Epidermal melanocyte (primary cell): ENCODE data around the gene PHC1.

ENCODE experiments used
- DNase-seq: peaks from one replicate; pipeline ENCODE4 v3.0.0; 2011; ENCODE audit warnings: low spot score; ENCODE audit not compliant: insufficient read length

PHC1 gene

GRCh38 chr12:8949342-8950220, 35.3 kb downstream of the PHC1 start, which contains the start of gene M6PR:
Gene M6PR (minus strand): TSS chr12:8949645. CDS start chr12:8946404, 3,241 bp downstream.
- peak; percentile 96 for DNase-seq

GRCh38 chr12:8950221-8950527, 35.9 kb downstream of the PHC1 start:
- no peak for DNase-seq

- DNase-seq: no peak
Observed at GRCh38 chr12:8950702-8951478, 36.6 kb downstream of the PHC1 start.

- no peak for DNase-seq
Observed at GRCh38 chr12:8951744-8952143, 37.4 kb downstream of the PHC1 start.

- no peak for DNase-seq
Observed at GRCh38 chr12:8953773-8954402, 39.6 kb downstream of the PHC1 start.

DNA sequence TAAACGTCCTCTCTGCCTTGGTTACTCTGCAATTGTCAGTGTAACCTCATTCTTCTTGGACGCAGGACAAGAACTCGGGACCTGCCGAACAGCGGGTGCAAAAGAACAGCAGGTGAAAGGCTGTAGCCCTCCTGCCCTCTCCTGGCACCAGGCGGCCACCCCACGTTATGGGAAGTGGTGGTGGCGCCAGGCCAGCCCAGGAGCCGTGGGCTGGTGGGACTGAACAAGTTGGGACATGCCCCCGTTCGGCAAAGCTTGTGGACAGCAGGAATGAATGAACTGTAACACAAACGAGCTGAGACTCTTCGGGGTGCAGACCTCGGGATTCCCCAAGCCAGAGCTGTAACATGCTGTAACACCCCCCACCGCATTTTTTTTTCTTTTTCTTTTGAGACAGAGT, 41.8 kb downstream of the PHC1 start:
- DNase-seq: no peak

GRCh38 chr12:8956772-8957171, 42.5 kb downstream of the PHC1 start:
- no peak for DNase-seq

GRCh38 chr12:8957561-8957960, 43.3 kb downstream of the PHC1 start:
- DNase-seq: no peak

DNA sequence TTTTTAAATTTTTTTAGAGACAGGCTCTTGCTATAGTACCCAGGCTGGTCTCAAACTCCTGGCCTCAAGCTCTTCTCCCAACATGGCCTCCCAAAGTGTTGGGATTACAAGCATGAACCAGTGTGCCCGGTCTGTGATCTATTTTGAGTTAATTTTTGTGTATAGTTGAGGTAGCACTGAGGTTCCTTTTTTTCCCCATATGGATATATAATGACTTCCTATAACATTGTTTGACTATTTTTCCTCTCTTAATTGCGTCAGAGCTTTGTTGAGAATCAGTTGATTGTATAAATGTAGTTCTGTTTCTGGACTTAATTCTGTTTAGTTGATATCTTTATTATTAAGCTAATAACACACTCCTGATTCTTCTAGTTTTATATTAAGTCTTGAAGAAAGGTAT, 43.8 kb downstream of the PHC1 start:
- no peak for DNase-seq

GRCh38 chr12:8960176-8960575, 45.9 kb downstream of the PHC1 start:
- DNase-seq: no peak

DNA sequence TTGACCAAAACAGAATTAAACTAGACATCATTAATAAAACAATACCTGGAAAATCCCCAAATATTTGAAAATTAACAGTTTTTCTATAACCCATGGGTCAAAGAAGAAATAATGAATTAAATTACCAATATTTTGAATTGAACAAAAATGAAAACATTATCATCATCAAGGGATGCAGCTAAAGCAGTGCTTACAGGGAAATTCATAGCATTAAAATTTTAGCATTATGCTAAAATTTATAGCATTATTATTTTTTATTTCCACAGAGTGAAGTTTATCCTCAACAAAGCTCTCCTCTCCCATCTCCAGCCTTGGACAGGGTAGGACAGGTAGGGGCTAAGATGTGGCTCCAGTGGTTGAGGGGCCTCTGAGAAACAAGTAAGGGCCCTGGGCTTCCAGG, 54.5 kb downstream of the PHC1 start:
- no peak for DNase-seq

DNA sequence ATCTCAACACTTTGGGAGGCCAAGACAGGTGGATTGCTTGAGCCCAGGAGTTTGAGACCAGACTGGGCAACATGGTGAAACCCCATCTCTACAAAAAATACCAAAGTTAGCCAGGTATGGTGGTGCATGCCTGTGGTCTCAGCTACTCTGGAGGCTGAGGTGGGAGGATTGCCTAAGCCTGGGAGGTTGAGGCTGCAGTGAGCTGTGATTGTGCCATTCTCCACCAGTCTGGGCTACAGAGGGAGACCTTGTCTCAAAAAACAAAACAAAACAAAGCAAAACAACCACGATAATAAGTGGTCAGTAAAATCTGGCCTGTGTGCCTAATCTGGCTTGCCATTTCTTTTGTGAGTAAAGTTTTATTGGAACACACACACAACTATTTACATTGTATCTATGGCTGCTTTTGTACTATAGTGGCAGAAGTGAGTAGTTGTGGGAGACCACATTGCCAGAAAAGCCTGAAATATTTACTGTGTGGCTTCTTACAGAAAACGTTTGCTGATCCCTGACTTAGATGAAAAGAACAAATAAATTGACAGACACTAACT, 55.6 kb downstream of the PHC1 start:
- DNase-seq: no peak

GRCh38 chr12:8970432-8970831, 56.1 kb downstream of the PHC1 start:
- DNase-seq: no peak

DNA sequence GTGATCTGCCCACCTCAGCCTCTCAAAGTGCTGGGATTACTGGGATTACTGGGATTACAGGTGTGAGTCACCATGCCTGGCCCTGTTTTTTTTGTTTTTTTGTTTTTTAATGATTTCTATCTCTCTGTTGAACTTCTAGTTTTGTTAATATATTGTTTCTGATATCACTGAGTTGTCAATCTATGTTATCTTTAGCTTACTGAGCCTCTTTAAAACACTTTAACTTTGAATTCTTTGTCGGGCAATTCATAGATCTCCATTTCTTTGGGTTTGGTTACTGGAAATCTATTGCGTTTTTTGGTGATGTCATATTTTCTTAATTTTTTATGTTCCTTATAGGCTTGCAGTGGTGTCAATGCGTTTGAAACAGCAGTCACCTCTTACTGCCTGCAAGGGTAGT, 65.8 kb downstream of the PHC1 start:
- no peak for DNase-seq

DNA sequence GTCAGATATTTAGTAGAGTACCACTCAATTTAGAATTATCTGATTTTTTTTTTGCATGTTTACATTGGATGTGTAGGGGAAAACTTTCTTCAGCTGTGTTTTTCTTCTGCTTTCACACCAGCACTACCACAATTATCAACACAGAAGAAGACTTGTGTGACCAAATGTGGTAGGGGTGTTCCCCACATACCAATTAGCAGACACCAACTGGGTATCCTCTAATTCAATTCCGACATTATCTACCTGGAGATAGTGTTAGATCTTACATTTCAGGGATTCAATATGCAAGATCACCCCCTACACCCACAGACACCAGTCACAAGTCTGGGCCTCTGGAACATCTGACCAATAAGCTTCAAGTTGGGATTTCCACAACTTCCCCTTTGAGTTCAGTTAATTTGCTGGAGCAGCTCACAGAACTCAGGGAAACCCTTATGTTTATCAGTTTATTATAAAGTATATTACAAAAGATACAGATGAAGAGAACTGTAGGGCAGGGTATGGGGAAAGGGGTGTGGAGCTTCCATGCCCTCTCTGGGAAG, 71.0 kb downstream of the PHC1 start:
- DNase-seq: no peak

GRCh38 chr12:8987163-8987562, 72.9 kb downstream of the PHC1 start:
- no peak for DNase-seq

DNA sequence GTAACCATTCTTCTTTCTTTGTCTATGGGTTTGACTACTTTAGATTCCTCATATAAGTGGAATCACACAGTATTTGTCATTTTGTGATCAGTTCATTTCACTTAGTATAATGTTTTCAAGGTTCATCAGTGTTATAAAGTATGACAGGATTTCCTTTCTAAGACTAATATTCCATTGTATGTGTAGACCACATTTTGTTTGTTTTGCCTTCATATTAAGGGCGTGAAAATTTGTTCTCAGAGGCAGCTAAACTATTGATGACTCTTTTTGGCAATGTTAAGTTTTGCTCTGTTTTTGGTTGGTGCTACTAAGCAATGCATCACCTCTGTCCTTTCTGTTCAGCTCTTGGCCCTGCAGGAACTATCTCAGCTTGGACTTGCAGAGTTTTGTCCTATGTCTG, 73.4 kb downstream of the PHC1 start:
- no peak for DNase-seq

DNA sequence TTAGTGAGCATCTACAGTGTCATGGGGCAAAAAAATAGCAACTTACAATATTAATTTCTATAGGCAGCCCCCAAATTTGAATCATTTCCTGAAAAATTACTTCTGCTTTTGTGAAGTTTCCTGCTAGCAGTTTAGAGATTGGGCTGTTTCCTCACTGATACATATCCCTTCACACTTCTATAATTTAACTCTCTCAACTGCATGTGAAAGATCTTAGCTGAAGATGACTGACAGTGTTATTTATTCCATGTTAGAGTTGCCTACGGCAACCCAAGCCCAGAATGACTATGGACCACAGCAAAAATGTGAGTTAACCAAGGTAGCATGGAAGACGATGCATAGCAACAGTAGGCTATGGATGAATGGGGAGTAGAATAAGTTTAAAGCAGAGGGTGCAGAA, 75.1 kb downstream of the PHC1 start, which contains the start of gene KLRG1:
Gene KLRG1 (plus strand): TSS at position 134 of the 400 bp plus-strand sequence. CDS start 90 bp downstream, at position 224.
- DNase-seq: no peak
